Panc1 (cell line): ENCODE data around the gene UNKL. TPM values are rescaled to one million over a fixed set of nuclear protein-coding genes. Genes with fewer than 3 reads are reported as not detected.

ENCODE experiments used
- ATAC-seq: fragments of 200-7000 bp; cut with Tn5 transposase; 2 replicates; pipeline ENCODE4 v1.9.1; 2020; ENCODE audit warnings: mild to moderate bottlenecking, moderate library complexity
- BruUV-seq: library from RNA; stranded (reverse); fragments of 400-500 nt; replicated peaks from 2 replicates; lab custom pipeline; 2021; lab: Mats Ljungman, UMichigan
- CTCF ChIA-PET: fragments of 300-600 bp; sonication (Branson Sonifier 250); formaldehyde crosslinking; loops from one replicate; lab custom pipeline; 2022; ENCODE audit warnings: antibody characterized with exemption; lab: Charles Lee
- POLR2A ChIA-PET: fragments of 300-600 bp; sonication (Branson Sonifier 250); formaldehyde crosslinking; loops from one replicate; lab custom pipeline; 2022; ENCODE audit warnings: antibody characterized with exemption; lab: Charles Lee
- DNase-seq: peaks from one replicate; pipeline ENCODE4 v3.0.0-alpha.2; 2010; ENCODE audit warnings: low read depth, low spot score
- H3K27ac ChIP-seq: 2 replicates; pipeline ENCODE4 v1.5.1; 2011; ENCODE audit warnings: mild to moderate bottlenecking, low read length, inconsistent platforms
- H3K27me3 ChIP-seq: fragments of 200-500 bp; sonication (Bioruptor generic); 2 replicates; pipeline ENCODE4 v1.6.0; 2014; ENCODE audit warnings: low read length, inconsistent platforms; ENCODE audit not compliant: control insufficient read depth, insufficient read depth
- H3K36me3 ChIP-seq: fragments of 200-500 bp; sonication (Bioruptor generic); 2 replicates; pipeline ENCODE4 v1.5.1; 2014; ENCODE audit warnings: inconsistent platforms, mild to moderate bottlenecking, low read length, moderate library complexity; ENCODE audit not compliant: control insufficient read depth, insufficient read depth
- H3K4me1 ChIP-seq: 2 replicates; pipeline ENCODE4 v1.5.1; 2011; ENCODE audit warnings: inconsistent platforms, mild to moderate bottlenecking, low read length, moderate library complexity; ENCODE audit not compliant: control insufficient read depth, insufficient read depth
- H3K4me3 ChIP-seq, 2 experiments: 2 replicates each; pipeline ENCODE4 v1.5.1; 2011 to 2012; ENCODE audit warnings: low read depth in 2 of 2, low read length in 2 of 2, mild to moderate bottlenecking in 2 of 2, inconsistent platforms in 1 of 2, moderate library complexity in 1 of 2
- H3K9me3 ChIP-seq: fragments of 200-500 bp; sonication (Bioruptor generic); 2 replicates; pipeline ENCODE4 v1.5.1; 2014; ENCODE audit warnings: low read depth, mild to moderate bottlenecking, inconsistent platforms, low read length, moderate library complexity; ENCODE audit not compliant: control insufficient read depth, insufficient read depth
- POLR2AphosphoS5 ChIP-seq: IDR thresholded peaks from 2 replicates; pipeline ENCODE4 v1.6.1; 2012; ENCODE audit warnings: mild to moderate bottlenecking, low read depth, low read length, moderate library complexity
- SIN3A ChIP-seq: IDR thresholded peaks from 2 replicates; pipeline ENCODE4 v1.6.1; 2012; ENCODE audit warnings: low read depth, mild to moderate bottlenecking, low read length, moderate library complexity, borderline replicate concordance; ENCODE audit not compliant: insufficient read depth
- TCF7L2 ChIP-seq: IDR thresholded peaks from 2 replicates; pipeline ENCODE4 v1.6.1; 2011; ENCODE audit warnings: mild to moderate bottlenecking, low read depth, low read length, inconsistent platforms
- in situ Hi-C: cut with HindIII; loops from 2 replicates; pipeline ENCODE4 v1.10.0; 2016; ENCODE audit warnings: low sequenced_read_pairs, low pct_unique_long_range_greater_than_20kb
- intact Hi-C: fragments of 100-400 bp; cut with micrococcal nuclease; formaldehyde crosslinking; loops from one replicate; pipeline ENCODE4 v1.10.0; 2022; ENCODE audit not compliant: unreplicated experiment
- total RNA-seq: library from RNA; stranded (reverse); gene quantifications from one replicate; pipeline ENCODE4 v1.2.1, GENCODE V29; 2021; ENCODE audit not compliant: unreplicated experiment
- TF ChIP-seq, protein P1 (sequence below), 2 experiments: IDR thresholded peaks; 2 replicates each; pipeline ENCODE4 v1.6.1; 2011 to 2012; ENCODE audit warnings: low read depth in 2 of 2, control low read depth in 1 of 2, low read length in 1 of 2, mild to moderate bottlenecking in 1 of 2, moderate library complexity in 1 of 2; ENCODE audit not compliant: insufficient read depth in 1 of 2
- TF ChIP-seq, protein P2 (sequence below): fragments of 450-650 bp; IDR thresholded peaks from 2 replicates; pipeline ENCODE4 v1.5.1; 2017; ENCODE audit warnings: mild to moderate bottlenecking

The UNKL gene
- total RNA-seq, 1 experiment from 2014 or later: 26.6 TPM

- in situ Hi-C loops: no loop called here
- ATAC-seq: no peak
- no peak for TF ChIP-seq TCF7L2
- TF ChIP-seq, protein P1, sequence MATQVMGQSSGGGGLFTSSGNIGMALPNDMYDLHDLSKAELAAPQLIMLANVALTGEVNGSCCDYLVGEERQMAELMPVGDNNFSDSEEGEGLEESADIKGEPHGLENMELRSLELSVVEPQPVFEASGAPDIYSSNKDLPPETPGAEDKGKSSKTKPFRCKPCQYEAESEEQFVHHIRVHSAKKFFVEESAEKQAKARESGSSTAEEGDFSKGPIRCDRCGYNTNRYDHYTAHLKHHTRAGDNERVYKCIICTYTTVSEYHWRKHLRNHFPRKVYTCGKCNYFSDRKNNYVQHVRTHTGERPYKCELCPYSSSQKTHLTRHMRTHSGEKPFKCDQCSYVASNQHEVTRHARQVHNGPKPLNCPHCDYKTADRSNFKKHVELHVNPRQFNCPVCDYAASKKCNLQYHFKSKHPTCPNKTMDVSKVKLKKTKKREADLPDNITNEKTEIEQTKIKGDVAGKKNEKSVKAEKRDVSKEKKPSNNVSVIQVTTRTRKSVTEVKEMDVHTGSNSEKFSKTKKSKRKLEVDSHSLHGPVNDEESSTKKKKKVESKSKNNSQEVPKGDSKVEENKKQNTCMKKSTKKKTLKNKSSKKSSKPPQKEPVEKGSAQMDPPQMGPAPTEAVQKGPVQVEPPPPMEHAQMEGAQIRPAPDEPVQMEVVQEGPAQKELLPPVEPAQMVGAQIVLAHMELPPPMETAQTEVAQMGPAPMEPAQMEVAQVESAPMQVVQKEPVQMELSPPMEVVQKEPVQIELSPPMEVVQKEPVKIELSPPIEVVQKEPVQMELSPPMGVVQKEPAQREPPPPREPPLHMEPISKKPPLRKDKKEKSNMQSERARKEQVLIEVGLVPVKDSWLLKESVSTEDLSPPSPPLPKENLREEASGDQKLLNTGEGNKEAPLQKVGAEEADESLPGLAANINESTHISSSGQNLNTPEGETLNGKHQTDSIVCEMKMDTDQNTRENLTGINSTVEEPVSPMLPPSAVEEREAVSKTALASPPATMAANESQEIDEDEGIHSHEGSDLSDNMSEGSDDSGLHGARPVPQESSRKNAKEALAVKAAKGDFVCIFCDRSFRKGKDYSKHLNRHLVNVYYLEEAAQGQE (IDR thresholded peaks at IDR 0.05; ENCODE audit: insufficient read depth in 1 of 2, low read depth in 2 of 2, low read length in 1 of 2): no peak
- TF ChIP-seq SIN3A: no peak
- TF ChIP-seq, protein P2, sequence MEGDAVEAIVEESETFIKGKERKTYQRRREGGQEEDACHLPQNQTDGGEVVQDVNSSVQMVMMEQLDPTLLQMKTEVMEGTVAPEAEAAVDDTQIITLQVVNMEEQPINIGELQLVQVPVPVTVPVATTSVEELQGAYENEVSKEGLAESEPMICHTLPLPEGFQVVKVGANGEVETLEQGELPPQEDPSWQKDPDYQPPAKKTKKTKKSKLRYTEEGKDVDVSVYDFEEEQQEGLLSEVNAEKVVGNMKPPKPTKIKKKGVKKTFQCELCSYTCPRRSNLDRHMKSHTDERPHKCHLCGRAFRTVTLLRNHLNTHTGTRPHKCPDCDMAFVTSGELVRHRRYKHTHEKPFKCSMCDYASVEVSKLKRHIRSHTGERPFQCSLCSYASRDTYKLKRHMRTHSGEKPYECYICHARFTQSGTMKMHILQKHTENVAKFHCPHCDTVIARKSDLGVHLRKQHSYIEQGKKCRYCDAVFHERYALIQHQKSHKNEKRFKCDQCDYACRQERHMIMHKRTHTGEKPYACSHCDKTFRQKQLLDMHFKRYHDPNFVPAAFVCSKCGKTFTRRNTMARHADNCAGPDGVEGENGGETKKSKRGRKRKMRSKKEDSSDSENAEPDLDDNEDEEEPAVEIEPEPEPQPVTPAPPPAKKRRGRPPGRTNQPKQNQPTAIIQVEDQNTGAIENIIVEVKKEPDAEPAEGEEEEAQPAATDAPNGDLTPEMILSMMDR: no peak
- no peak for TF ChIP-seq POLR2AphosphoS5
- ChIA-PET CTCF (interaction anchor here (0.5 kb wide), 1 partner anchor 154 kb away, joined by 3 read pairs; no protein-coding TSS in a partner anchor), POLR2A (no interaction called here)
- H3K4me1 ChIP-seq: no peaks in the 10 kb centered on the region
- no peaks in the 10 kb centered on the region for H3K9me3 ChIP-seq
- peaks cover 26% of the 10 kb centered on the region for H3K36me3 ChIP-seq
- DNase-seq: no peak
- no peak overlapping the region for H3K4me3 ChIP-seq
- no peaks in the 10 kb centered on the region for H3K27me3 ChIP-seq
- no TSS peak for BruUV-seq
- intact Hi-C loops: no loop called here
- no peak overlapping the region for H3K27ac ChIP-seq
Measured at GRCh38 chr16:1318268-1318545, 96.3 kb downstream of the UNKL start.

- in situ Hi-C loops: no loop called here
- ChIA-PET CTCF (interaction anchor here (0.5 kb wide), 1 partner anchor 155 kb away, joined by 3 read pairs; no protein-coding TSS in a partner anchor), POLR2A (interaction anchor here (0.6 kb wide), 1 partner anchor 103 kb away, joined by 4 read pairs; the partner anchor contains the start of gene UQCC4)
- H3K27me3 ChIP-seq: no peaks in the 10 kb centered on the region
- no peak for TF ChIP-seq POLR2AphosphoS5
- TF ChIP-seq SIN3A: no peak
- TF ChIP-seq, protein P1 (IDR thresholded peaks at IDR 0.05; ENCODE audit: insufficient read depth in 1 of 2, low read depth in 2 of 2, low read length in 1 of 2): no peak
- TF ChIP-seq, protein P2: no peak
- TF ChIP-seq TCF7L2: no peak
- ATAC-seq (no peak), DNase-seq (no peak)
- intact Hi-C loops: no loop called here
- no peaks in the 10 kb centered on the region for H3K4me1 ChIP-seq
- H3K4me3 ChIP-seq: no peak overlapping the region
- H3K9me3 ChIP-seq: no peaks in the 10 kb centered on the region
- peaks cover 26% of the 10 kb centered on the region for H3K36me3 ChIP-seq
- no peak overlapping the region for H3K27ac ChIP-seq
- no TSS peak for BruUV-seq
Measured at GRCh38 chr16:1317479-1318267, 96.8 kb downstream of the UNKL start.
